Kidney glomerular epithelial cell (primary cell): ENCODE measurements around the gene ZNRF1.
"Not testable (repeated sequence)": the region's sequence is repeated elsewhere in the genome, so short reads cannot be mapped to it uniquely, and the experiment has no call there.

Experiments used
- DNase-seq: peaks from one replicate; lab custom pipeline; 2025; lab: John Stamatoyannopoulos, UW

ZNRF1 gene

GRCh38 chr16:74998481-74999218 lies at the start of gene ZNRF1:
ZNRF1 (plus strand) TSS chr16:74999024; CDS start chr16:74999672, 648 bp downstream.
- peak; percentile 61 for DNase-seq

- DNase-seq, result no peak
Measured at GRCh38 chr16:74949309-74949708, 49.5 kb upstream of the ZNRF1 start.

- DNase-seq, result peak; percentile 16
Measured at GRCh38 chr16:74950511-74950910, 48.3 kb upstream of the ZNRF1 start.

GRCh38 chr16:74951206-74951605 lies 47.6 kb upstream of the ZNRF1 start:
- no peak for DNase-seq

- no peak for DNase-seq
Measured at GRCh38 chr16:74951681-74952080, 47.1 kb upstream of the ZNRF1 start.

- no peak for DNase-seq
Measured at GRCh38 chr16:74954763-74955162, 44.1 kb upstream of the ZNRF1 start.

GRCh38 chr16:74973304-74973703 lies 25.5 kb upstream of the ZNRF1 start:
- DNase-seq, result no peak

GRCh38 chr16:74975591-74975990 lies 23.2 kb upstream of the ZNRF1 start:
- DNase-seq, result no peak

GRCh38 chr16:74982256-74982655 lies 16.6 kb upstream of the ZNRF1 start:
- DNase-seq, result no peak

GRCh38 chr16:74984194-74984528 lies 14.7 kb upstream of the ZNRF1 start:
- no peak for DNase-seq

- DNase-seq, result peak; percentile 99
Measured at GRCh38 chr16:74984529-74985296, 14.1 kb upstream of the ZNRF1 start, which contains the start of gene WDR59. WDR59 (minus strand) TSS chr16:74985123; CDS start chr16:74985017, 106 bp downstream.

GRCh38 chr16:74987027-74987681 lies 11.7 kb upstream of the ZNRF1 start:
- DNase-seq, result no peak

GRCh38 chr16:74989864-74990263 lies 9.0 kb upstream of the ZNRF1 start:
- DNase-seq, result not testable (repeated sequence)

GRCh38 chr16:74990832-74991231 lies 8.0 kb upstream of the ZNRF1 start:
- no peak for DNase-seq

- no peak for DNase-seq
Measured at GRCh38 chr16:74991268-74991592, 7.6 kb upstream of the ZNRF1 start.

- DNase-seq, result no peak
Measured at GRCh38 chr16:74991593-74992403, 7.0 kb upstream of the ZNRF1 start.

GRCh38 chr16:74995986-74996385 lies 2.8 kb upstream of the ZNRF1 start:
- DNase-seq, result no peak

- DNase-seq, result no peak
Measured at GRCh38 chr16:74997042-74997491, 1.8 kb upstream of the ZNRF1 start.

GRCh38 chr16:74999219-74999608 lies 390 bp downstream of the ZNRF1 start:
- no peak for DNase-seq

GRCh38 chr16:74999609-75000480 lies 1.0 kb downstream of the ZNRF1 start:
- DNase-seq, result no peak

GRCh38 chr16:75000481-75001081 lies 1.8 kb downstream of the ZNRF1 start:
- DNase-seq, result peak; percentile 11
